GM23338 (cell line): ENCODE results near the gene CFI.

Source experiments
- CREB1 ChIP-seq: fragments of 250-450 bp; sonication (Bioruptor Pico); IDR thresholded peaks from 2 replicates; pipeline ENCODE4 v1.5.0; 2020; ENCODE audit warnings: low read depth, mild to moderate bottlenecking, moderate library complexity
- EZH2 ChIP-seq: fragments of 200-600 bp; sonication (generic); IDR thresholded peaks from one replicate; pipeline ENCODE4 v1.8.0; 2017; ENCODE audit warnings: antibody characterized with exemption, mild to moderate bottlenecking, low read depth; ENCODE audit not compliant: unreplicated experiment
- EZH2phosphoT487 ChIP-seq: fragments of 200-600 bp; sonication (generic); IDR thresholded peaks from one replicate; pipeline ENCODE4 v1.8.1; 2018; ENCODE audit warnings: antibody characterized with exemption; ENCODE audit not compliant: unreplicated experiment
- JUNB ChIP-seq: IDR thresholded peaks from one replicate; pipeline ENCODE4 v1.6.1; 2016; ENCODE audit warnings: antibody characterized with exemption; ENCODE audit not compliant: unreplicated experiment
- POLR2AphosphoS5 ChIP-seq: IDR thresholded peaks from 2 replicates; pipeline ENCODE4 v1.6.1; 2016; ENCODE audit warnings: antibody characterized with exemption, low read depth
- STAT1 ChIP-seq: IDR thresholded peaks from one replicate; pipeline ENCODE4 v1.6.1; 2016; ENCODE audit warnings: antibody characterized with exemption; ENCODE audit not compliant: unreplicated experiment
- ZNF114 ChIP-seq: fragments of 250-450 bp; sonication (Bioruptor Pico); IDR thresholded peaks from 2 replicates; pipeline ENCODE4 v1.5.0; 2020; ENCODE audit warnings: mild to moderate bottlenecking, moderate library complexity
- TF ChIP-seq, protein P1 (sequence below), 2 experiments: fragments of 200-600 bp in 1 of 2; sonication (generic) in 1 of 2; conservative IDR thresholded peaks; 2 replicates each; pipeline versions ENCODE4 v1.5.1 to v1.6.1; 2016 to 2017; ENCODE audit warnings: antibody characterized with exemption in 2 of 2, low read depth in 2 of 2, mild to moderate bottlenecking in 2 of 2, moderate library complexity in 1 of 2
- TF ChIP-seq, protein P2 (sequence below): IDR thresholded peaks from one replicate; pipeline ENCODE4 v1.6.1; 2018; ENCODE audit warnings: antibody characterized with exemption; ENCODE audit not compliant: unreplicated experiment
- TF ChIP-seq, protein P3 (sequence below): IDR thresholded peaks from 2 replicates; pipeline ENCODE4 v1.6.1; 2016; ENCODE audit warnings: antibody characterized with exemption

DNA sequence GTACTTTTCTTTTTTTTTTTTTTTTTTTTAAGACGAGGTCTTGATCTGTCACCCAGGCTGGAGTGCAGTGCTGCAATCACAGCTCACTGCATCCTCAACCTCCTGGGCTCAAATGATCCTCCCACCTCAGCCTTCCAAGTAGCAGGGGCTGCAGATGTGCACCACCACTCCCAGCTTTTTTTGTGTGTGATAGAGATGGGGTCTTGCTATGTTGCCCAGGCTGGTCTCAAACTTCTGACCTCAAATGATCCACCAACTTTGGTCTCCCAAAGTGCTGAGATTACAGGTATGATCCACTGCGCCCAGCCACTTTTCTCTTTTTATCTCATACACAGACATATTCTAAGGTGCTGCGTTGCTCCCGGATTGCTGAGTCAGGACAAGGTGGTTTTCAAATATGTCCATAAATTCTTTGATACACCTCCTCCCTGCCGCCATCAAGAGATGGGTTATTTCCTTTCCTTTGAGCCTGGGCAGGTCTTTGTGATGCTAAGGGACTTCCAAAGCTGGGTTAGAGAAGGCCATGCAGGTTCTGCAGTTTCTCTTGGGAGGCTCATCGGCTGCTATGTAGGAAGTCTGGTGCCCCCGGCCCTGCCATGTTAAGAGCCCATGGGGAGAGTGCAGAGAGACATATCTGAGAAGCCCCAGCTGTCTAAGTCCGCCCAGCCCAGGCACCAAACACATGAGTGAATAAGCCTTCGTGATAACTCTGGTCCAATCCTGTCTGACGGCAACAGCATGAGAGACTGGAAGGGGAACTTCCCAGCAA lies 63.5 kb downstream of the CFI start:
- TF ChIP-seq, protein P1, sequence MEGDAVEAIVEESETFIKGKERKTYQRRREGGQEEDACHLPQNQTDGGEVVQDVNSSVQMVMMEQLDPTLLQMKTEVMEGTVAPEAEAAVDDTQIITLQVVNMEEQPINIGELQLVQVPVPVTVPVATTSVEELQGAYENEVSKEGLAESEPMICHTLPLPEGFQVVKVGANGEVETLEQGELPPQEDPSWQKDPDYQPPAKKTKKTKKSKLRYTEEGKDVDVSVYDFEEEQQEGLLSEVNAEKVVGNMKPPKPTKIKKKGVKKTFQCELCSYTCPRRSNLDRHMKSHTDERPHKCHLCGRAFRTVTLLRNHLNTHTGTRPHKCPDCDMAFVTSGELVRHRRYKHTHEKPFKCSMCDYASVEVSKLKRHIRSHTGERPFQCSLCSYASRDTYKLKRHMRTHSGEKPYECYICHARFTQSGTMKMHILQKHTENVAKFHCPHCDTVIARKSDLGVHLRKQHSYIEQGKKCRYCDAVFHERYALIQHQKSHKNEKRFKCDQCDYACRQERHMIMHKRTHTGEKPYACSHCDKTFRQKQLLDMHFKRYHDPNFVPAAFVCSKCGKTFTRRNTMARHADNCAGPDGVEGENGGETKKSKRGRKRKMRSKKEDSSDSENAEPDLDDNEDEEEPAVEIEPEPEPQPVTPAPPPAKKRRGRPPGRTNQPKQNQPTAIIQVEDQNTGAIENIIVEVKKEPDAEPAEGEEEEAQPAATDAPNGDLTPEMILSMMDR (conservative IDR thresholded peaks at IDR 0.05; ENCODE audit: low read depth in 2 of 2), result no peak
- no peak for TF ChIP-seq EZH2
- TF ChIP-seq, protein P2, sequence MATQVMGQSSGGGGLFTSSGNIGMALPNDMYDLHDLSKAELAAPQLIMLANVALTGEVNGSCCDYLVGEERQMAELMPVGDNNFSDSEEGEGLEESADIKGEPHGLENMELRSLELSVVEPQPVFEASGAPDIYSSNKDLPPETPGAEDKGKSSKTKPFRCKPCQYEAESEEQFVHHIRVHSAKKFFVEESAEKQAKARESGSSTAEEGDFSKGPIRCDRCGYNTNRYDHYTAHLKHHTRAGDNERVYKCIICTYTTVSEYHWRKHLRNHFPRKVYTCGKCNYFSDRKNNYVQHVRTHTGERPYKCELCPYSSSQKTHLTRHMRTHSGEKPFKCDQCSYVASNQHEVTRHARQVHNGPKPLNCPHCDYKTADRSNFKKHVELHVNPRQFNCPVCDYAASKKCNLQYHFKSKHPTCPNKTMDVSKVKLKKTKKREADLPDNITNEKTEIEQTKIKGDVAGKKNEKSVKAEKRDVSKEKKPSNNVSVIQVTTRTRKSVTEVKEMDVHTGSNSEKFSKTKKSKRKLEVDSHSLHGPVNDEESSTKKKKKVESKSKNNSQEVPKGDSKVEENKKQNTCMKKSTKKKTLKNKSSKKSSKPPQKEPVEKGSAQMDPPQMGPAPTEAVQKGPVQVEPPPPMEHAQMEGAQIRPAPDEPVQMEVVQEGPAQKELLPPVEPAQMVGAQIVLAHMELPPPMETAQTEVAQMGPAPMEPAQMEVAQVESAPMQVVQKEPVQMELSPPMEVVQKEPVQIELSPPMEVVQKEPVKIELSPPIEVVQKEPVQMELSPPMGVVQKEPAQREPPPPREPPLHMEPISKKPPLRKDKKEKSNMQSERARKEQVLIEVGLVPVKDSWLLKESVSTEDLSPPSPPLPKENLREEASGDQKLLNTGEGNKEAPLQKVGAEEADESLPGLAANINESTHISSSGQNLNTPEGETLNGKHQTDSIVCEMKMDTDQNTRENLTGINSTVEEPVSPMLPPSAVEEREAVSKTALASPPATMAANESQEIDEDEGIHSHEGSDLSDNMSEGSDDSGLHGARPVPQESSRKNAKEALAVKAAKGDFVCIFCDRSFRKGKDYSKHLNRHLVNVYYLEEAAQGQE, result no peak
- TF ChIP-seq EZH2phosphoT487, result no peak
- TF ChIP-seq, protein P3, sequence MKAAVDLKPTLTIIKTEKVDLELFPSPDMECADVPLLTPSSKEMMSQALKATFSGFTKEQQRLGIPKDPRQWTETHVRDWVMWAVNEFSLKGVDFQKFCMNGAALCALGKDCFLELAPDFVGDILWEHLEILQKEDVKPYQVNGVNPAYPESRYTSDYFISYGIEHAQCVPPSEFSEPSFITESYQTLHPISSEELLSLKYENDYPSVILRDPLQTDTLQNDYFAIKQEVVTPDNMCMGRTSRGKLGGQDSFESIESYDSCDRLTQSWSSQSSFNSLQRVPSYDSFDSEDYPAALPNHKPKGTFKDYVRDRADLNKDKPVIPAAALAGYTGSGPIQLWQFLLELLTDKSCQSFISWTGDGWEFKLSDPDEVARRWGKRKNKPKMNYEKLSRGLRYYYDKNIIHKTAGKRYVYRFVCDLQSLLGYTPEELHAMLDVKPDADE, result no peak
- TF ChIP-seq POLR2AphosphoS5, result no peak
- no peak for TF ChIP-seq CREB1 (CRISPR knock-in tag)
- no peak for TF ChIP-seq ZNF114 (CRISPR knock-in tag)
- no peak for TF ChIP-seq STAT1
- no peak for TF ChIP-seq JUNB
